ENCODE measurements around the gene TPSB2.

TPSB2 gene

DNA sequence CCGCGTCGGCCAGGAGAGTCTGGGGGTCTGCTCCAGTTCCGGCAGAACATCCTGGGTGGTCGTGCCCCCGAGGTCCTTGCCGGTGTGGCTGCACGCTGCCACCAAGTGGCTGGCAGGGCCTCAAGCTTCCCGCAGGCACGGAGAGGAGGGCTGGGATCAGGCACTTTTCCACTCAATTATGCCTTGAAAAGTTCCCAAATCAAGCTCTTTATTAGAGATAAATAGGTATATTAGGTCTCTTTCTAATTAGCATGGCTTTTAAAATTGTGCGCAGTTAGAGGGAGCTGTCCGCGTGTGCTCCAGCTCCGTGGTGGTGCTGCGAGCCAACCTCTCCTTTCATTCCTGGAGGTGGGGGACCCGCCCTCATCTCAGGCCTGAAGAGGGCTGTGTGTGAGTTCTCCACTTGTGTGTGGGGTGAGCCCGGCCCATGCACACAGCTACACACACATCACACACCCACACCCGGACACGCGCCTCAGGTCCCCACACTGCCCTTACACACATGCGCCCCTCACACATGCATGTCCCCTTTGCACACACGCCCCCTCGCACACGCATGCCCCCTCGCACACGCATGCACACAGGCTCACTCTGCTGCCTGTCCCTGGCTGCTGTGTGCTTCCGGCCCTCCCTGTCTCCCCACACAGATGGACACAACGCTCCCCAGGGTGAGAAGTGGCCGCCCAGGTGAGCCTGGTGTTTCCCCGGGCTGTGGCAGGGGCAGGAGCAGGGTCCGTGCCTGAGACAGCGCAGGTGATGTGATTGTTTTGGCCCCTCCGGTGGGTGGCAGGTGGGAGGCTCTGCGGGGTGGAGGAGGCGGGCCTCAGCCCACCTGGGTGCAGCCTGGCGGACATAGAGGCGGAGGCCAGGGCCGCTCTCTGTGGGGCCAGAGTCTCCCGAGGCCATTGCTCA is 48.3 kb downstream of the TPSB2 start:
- no peak for DNase-seq (ENCODE audit: low read depth)

GRCh38 chr16:1180549-1181403 is 49.2 kb downstream of the TPSB2 start:
- DNase-seq (ENCODE audit: low read depth), result no peak

All from amniotic epithelial cell (primary cell).